ENCODE measurements around the gene PPFIBP1.
"Not testable (repeated sequence)": the region's sequence is repeated elsewhere in the genome, so short reads cannot be mapped to it uniquely, and the experiment has no call there.

PPFIBP1 gene

GRCh38 chr12:27730097-27730588 lies 206.1 kb downstream of the PPFIBP1 start:
- FAIRE-seq: no peak

DNA sequence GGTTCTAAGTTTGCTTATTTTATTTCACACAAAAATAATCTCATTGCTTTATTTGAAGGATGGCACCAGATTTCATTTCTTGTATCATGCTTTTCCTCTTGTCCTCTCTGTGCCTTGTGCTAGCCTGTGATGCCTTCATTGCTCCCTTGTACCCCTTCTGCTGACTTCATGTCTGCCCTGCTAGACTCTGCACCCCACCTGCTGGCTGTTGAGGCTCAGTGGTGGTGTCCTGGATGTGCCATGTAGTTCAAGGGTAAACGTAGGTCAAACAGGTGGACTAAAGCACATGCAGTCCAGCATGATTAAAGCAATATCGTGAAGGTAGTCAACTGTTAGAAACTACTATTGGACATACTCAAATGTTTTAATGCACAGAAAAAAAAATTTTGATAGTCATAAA lies 208.3 kb downstream of the PPFIBP1 start:
- no peak for FAIRE-seq

DNA sequence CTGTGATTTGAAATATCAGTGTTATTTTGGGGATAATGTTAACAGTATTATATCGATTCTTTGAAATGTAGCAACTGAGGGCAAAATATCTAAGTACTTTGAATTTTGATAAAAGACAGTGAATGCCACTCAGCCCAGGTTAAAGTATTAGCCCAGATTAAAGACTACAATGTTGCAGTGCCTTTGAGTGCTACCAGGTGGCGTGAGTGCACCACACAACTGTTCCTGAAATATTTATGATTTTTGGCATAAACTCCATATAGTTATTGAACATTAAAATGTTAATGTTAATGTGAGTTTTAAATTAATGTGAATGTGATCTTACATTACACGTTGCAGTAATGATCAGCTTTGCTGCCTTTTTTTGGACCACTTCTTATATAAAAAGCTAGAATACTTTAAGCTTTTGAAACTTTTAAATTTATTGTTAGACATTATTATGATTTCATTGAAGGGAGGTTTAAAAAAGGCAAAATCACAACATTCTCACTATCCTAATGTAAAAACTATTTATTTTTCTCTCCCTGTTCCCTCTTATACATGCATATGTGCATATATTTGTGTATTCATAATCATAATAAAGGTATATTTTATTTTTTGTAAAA lies 209.1 kb downstream of the PPFIBP1 start:
- FAIRE-seq: peak; percentile 65

DNA sequence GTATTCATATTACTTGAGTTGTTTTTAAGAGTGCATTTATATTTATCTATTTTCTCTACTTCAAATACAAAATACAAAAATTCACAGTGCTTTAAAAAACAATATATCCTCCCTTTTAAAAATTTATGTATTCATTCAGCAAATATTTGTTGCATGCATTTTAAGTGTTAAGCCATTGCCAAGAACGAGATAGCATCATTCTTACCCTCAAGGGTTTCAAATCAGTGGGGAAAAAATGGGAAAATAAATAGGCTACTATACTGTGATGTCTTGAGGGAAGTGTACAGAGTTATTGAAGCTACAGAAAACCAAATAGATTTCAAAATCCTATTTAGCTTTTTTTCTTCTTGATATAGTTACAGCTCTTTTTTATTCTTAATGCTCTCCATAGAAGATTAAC lies 209.8 kb downstream of the PPFIBP1 start:
- FAIRE-seq: no peak

DNA sequence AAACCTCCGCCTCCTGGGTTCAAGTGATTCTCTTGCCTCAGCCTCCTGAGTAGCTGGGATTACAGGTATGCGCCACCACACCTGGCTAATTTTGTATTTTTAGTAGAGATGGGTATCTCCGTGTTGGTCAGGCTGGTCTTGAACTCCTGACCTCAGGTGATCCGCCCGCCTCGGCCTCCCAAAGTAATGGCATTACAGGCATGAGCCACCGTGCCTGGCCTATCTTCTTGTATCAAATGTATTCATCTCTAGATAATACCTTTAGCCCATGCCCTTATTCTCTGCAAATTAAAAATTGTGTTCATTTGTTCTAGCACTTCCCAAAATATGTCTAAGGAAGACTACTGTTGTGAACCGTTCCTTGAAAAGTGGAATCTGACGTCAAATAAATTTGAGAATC lies 210.3 kb downstream of the PPFIBP1 start:
- not testable (repeated sequence) for FAIRE-seq

DNA sequence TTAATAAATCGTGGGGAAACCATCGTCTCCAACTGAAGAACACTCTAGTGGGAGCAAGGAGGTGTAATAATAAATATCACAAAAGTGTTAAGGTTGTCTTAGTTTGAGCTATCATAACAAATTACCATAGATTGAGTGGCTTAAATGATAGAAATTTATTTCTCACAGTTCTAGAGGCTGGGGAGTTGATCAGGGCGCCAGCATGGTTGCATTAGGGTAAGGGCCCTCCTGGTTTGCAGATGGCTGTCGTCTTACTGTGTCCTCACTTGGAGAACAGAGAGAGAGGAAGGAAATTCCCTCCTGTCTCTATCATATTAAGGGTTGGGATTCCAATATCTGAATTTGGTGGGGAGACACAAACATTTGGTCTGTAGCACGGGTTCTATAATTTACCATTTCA lies 219.6 kb downstream of the PPFIBP1 start:
- no peak for FAIRE-seq
